Neural cell (in vitro differentiated cells): ENCODE data around the gene SPRYD7.

Source experiments
- EP300 ChIP-seq: fragments of 450-650 bp; conservative IDR thresholded peaks from 2 replicates; pipeline ENCODE4 v1.6.1; 2014; ENCODE audit warnings: antibody characterized with exemption, mild to moderate bottlenecking, moderate library complexity; ENCODE audit not compliant: poor library complexity, severe bottlenecking
- RAD21 ChIP-seq: fragments of 450-650 bp; conservative IDR thresholded peaks from 2 replicates; pipeline ENCODE4 v1.6.1; 2014; ENCODE audit warnings: antibody characterized with exemption, mild to moderate bottlenecking, moderate library complexity
- TAF1 ChIP-seq: IDR thresholded peaks from 2 replicates; pipeline ENCODE4 v1.6.1; 2012; ENCODE audit warnings: low read depth
- TF ChIP-seq, protein P1 (sequence below): fragments of 450-650 bp; IDR thresholded peaks from 2 replicates; pipeline ENCODE4 v1.5.1; 2014; ENCODE audit warnings: antibody characterized with exemption, mild to moderate bottlenecking, moderate library complexity; ENCODE audit not compliant: poor library complexity, severe bottlenecking

DNA sequence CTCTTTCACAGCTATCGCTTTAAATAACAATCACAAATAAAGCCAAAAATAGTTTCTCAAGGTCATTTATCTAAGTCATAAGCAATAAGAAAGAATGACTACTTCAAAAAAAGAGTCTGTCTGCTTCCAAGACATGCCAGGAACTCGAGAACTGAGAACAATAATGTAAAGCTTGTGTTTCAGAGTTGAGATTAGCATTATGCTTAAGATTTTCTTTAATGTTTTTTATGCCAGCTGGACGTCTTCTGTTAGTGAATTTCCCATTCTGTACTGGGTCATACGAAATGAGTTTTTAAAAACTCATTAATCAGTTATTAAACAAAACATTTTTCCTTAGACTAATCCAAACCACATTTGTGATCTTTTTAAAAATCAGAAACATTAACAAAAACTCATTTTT, 3.2 kb upstream of the SPRYD7 start:
- no peak for TF ChIP-seq TAF1
- TF ChIP-seq, protein P1, sequence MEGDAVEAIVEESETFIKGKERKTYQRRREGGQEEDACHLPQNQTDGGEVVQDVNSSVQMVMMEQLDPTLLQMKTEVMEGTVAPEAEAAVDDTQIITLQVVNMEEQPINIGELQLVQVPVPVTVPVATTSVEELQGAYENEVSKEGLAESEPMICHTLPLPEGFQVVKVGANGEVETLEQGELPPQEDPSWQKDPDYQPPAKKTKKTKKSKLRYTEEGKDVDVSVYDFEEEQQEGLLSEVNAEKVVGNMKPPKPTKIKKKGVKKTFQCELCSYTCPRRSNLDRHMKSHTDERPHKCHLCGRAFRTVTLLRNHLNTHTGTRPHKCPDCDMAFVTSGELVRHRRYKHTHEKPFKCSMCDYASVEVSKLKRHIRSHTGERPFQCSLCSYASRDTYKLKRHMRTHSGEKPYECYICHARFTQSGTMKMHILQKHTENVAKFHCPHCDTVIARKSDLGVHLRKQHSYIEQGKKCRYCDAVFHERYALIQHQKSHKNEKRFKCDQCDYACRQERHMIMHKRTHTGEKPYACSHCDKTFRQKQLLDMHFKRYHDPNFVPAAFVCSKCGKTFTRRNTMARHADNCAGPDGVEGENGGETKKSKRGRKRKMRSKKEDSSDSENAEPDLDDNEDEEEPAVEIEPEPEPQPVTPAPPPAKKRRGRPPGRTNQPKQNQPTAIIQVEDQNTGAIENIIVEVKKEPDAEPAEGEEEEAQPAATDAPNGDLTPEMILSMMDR, result no peak
- TF ChIP-seq RAD21, result no peak
- TF ChIP-seq EP300, result no peak
